HEK293 (cell line): ENCODE data around the gene RAB11A.

ENCODE experiments used
- KLF16 ChIP-seq: fragments of 450-650 bp; formaldehyde crosslinking; IDR thresholded peaks from 2 replicates; pipeline ENCODE4 v1.5.1; 2017; ENCODE audit warnings: missing biosample characterization, missing genetic modification characterization
- ZBTB10 ChIP-seq: fragments of 450-650 bp; formaldehyde crosslinking; IDR thresholded peaks from 2 replicates; pipeline ENCODE4 v1.5.1; 2016; ENCODE audit warnings: missing biosample characterization, missing genetic modification characterization
- ZBTB11 ChIP-seq: fragments of 450-650 bp; formaldehyde crosslinking; conservative IDR thresholded peaks from 2 replicates; pipeline ENCODE4 v1.5.1; 2016; ENCODE audit warnings: low read depth, missing biosample characterization, missing genetic modification characterization
- ZFP3 ChIP-seq: fragments of 450-650 bp; formaldehyde crosslinking; IDR thresholded peaks from 2 replicates; pipeline ENCODE4 v1.5.1; 2016; ENCODE audit warnings: low read depth, missing biosample characterization, missing genetic modification characterization
- ZFP37 ChIP-seq: fragments of 450-650 bp; formaldehyde crosslinking; IDR thresholded peaks from 2 replicates; pipeline ENCODE4 v1.5.1; 2016; ENCODE audit warnings: missing biosample characterization, missing genetic modification characterization
- ZFP41 ChIP-seq: fragments of 450-650 bp; formaldehyde crosslinking; IDR thresholded peaks from 2 replicates; pipeline ENCODE4 v1.5.1; 2016; ENCODE audit warnings: missing biosample characterization, missing genetic modification characterization, borderline replicate concordance
- ZNF155 ChIP-seq: fragments of 450-650 bp; formaldehyde crosslinking; IDR thresholded peaks from 2 replicates; pipeline ENCODE4 v1.5.1; 2016; ENCODE audit warnings: missing biosample characterization, missing genetic modification characterization
- ZNF202 ChIP-seq: fragments of 450-650 bp; formaldehyde crosslinking; IDR thresholded peaks from 2 replicates; pipeline ENCODE4 v1.5.1; 2016; ENCODE audit warnings: missing biosample characterization, missing genetic modification characterization, borderline replicate concordance
- ZNF311 ChIP-seq: fragments of 450-650 bp; formaldehyde crosslinking; IDR thresholded peaks from 2 replicates; pipeline ENCODE4 v1.5.1; 2017; ENCODE audit warnings: missing biosample characterization, missing genetic modification characterization, borderline replicate concordance
- ZNF398 ChIP-seq: fragments of 450-650 bp; formaldehyde crosslinking; IDR thresholded peaks from 2 replicates; pipeline ENCODE4 v1.5.1; 2017; ENCODE audit warnings: missing biosample characterization, missing genetic modification characterization
- ZNF529 ChIP-seq: fragments of 450-650 bp; formaldehyde crosslinking; IDR thresholded peaks from 2 replicates; pipeline ENCODE4 v1.5.1; 2017; ENCODE audit warnings: missing genetic modification characterization, missing biosample characterization; ENCODE audit not compliant: insufficient replicate concordance
- ZNF561 ChIP-seq: fragments of 450-650 bp; IDR thresholded peaks from 2 replicates; pipeline ENCODE4 v1.5.1; 2018; ENCODE audit warnings: missing biosample characterization, missing genetic modification characterization, borderline replicate concordance
- ZNF707 ChIP-seq: fragments of 450-650 bp; formaldehyde crosslinking; IDR thresholded peaks from 2 replicates; pipeline ENCODE4 v1.5.1; 2016; ENCODE audit warnings: missing biosample characterization, missing genetic modification characterization
- TF ChIP-seq, protein P1 (sequence below): IDR thresholded peaks from 2 replicates; pipeline ENCODE4 v1.6.1; 2011; ENCODE audit warnings: mild to moderate bottlenecking, low read depth, low read length, borderline replicate concordance
- TF ChIP-seq, protein P2 (sequence below): fragments of 450-650 bp; formaldehyde crosslinking; IDR thresholded peaks from 2 replicates; pipeline ENCODE4 v1.5.1; 2016; ENCODE audit warnings: missing biosample characterization, missing genetic modification characterization, borderline replicate concordance
- TF ChIP-seq, protein P3 (sequence below): fragments of 450-650 bp; formaldehyde crosslinking; IDR thresholded peaks from 2 replicates; pipeline ENCODE4 v1.5.1; 2016; ENCODE audit warnings: missing biosample characterization, missing genetic modification characterization
- TF ChIP-seq, protein P4 (sequence below): fragments of 450-650 bp; formaldehyde crosslinking; IDR thresholded peaks from 2 replicates; pipeline ENCODE4 v1.5.1; 2016; ENCODE audit warnings: missing biosample characterization, missing genetic modification characterization
- TF ChIP-seq, protein P5 (sequence below): fragments of 450-650 bp; formaldehyde crosslinking; IDR thresholded peaks from 2 replicates; pipeline ENCODE4 v1.5.1; 2016; ENCODE audit warnings: missing biosample characterization, missing genetic modification characterization

Gene RAB11A

GRCh38 chr15:65869126-65869953 is at the start of gene RAB11A (continued):
- TF ChIP-seq, protein P1, sequence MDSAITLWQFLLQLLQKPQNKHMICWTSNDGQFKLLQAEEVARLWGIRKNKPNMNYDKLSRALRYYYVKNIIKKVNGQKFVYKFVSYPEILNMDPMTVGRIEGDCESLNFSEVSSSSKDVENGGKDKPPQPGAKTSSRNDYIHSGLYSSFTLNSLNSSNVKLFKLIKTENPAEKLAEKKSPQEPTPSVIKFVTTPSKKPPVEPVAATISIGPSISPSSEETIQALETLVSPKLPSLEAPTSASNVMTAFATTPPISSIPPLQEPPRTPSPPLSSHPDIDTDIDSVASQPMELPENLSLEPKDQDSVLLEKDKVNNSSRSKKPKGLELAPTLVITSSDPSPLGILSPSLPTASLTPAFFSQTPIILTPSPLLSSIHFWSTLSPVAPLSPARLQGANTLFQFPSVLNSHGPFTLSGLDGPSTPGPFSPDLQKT, result peak; percentile 73; the same call in 1 of the 2 replicates
- TF ChIP-seq, protein P2, sequence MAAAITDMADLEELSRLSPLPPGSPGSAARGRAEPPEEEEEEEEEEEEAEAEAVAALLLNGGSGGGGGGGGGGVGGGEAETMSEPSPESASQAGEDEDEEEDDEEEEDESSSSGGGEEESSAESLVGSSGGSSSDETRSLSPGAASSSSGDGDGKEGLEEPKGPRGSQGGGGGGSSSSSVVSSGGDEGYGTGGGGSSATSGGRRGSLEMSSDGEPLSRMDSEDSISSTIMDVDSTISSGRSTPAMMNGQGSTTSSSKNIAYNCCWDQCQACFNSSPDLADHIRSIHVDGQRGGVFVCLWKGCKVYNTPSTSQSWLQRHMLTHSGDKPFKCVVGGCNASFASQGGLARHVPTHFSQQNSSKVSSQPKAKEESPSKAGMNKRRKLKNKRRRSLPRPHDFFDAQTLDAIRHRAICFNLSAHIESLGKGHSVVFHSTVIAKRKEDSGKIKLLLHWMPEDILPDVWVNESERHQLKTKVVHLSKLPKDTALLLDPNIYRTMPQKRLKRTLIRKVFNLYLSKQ, result no peak
- TF ChIP-seq ZNF561 (tag by site-specific recombination), result peak; percentile 98
- no peak for TF ChIP-seq ZNF529 (tag by site-specific recombination)
- no peak for TF ChIP-seq ZNF202
- no peak for TF ChIP-seq ZNF311 (tag by site-specific recombination)
- peak; percentile 81; the same call in 1 of the 2 replicates for TF ChIP-seq ZFP41 (tag by site-specific recombination)
- peak; percentile 100 for TF ChIP-seq KLF16 (tag by site-specific recombination)
- TF ChIP-seq, protein P3, sequence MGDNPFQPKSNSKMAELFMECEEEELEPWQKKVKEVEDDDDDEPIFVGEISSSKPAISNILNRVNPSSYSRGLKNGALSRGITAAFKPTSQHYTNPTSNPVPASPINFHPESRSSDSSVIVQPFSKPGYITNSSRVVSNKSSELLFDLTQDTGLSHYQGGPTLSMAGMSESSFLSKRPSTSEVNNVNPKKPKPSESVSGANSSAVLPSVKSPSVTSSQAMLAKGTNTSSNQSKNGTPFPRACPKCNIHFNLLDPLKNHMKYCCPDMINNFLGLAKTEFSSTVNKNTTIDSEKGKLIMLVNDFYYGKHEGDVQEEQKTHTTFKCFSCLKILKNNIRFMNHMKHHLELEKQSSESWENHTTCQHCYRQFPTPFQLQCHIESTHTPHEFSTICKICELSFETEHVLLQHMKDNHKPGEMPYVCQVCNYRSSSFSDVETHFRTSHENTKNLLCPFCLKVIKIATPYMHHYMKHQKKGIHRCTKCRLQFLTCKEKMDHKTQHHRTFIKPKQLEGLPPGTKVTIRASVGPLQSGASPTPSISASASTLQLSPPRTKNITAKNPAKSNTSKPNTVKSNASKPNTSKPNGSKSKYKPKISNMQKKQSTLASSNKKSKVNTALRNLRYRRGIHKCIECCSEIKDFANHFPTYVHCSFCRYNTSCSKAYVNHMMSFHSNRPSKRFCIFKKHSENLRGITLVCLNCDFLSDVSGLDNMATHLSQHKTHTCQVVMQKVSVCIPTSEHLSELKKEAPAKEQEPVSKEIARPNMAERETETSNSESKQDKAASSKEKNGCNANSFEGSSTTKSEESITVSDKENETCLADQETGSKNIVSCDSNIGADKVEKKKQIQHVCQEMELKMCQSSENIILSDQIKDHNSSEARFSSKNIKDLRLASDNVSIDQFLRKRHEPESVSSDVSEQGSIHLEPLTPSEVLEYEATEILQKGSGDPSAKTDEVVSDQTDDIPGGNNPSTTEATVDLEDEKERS (tag by site-specific recombination), result 0 out of 2 replicates have a peak, but pooled peaks have one; percentile 17
- TF ChIP-seq ZNF707 (tag by site-specific recombination), result no peak
- TF ChIP-seq ZNF398, result no peak
- TF ChIP-seq ZNF155, result no peak
- no peak for TF ChIP-seq ZFP3
- TF ChIP-seq ZBTB11, result peak; percentile 98
- TF ChIP-seq, protein P4, sequence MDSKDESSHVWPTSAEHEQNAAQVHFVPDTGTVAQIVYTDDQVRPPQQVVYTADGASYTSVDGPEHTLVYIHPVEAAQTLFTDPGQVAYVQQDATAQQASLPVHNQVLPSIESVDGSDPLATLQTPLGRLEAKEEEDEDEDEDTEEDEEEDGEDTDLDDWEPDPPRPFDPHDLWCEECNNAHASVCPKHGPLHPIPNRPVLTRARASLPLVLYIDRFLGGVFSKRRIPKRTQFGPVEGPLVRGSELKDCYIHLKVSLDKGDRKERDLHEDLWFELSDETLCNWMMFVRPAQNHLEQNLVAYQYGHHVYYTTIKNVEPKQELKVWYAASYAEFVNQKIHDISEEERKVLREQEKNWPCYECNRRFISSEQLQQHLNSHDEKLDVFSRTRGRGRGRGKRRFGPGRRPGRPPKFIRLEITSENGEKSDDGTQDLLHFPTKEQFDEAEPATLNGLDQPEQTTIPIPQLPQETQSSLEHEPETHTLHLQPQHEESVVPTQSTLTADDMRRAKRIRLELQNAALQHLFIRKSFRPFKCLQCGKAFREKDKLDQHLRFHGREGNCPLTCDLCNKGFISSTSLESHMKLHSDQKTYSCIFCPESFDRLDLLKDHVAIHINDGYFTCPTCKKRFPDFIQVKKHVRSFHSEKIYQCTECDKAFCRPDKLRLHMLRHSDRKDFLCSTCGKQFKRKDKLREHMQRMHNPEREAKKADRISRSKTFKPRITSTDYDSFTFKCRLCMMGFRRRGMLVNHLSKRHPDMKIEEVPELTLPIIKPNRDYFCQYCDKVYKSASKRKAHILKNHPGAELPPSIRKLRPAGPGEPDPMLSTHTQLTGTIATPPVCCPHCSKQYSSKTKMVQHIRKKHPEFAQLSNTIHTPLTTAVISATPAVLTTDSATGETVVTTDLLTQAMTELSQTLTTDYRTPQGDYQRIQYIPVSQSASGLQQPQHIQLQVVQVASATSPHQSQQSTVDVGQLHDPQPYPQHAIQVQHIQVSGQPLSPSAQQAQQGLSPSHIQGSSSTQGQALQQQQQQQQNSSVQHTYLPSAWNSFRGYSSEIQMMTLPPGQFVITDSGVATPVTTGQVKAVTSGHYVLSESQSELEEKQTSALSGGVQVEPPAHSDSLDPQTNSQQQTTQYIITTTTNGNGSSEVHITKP, result peak; percentile 94
- TF ChIP-seq ZBTB10, result peak; percentile 82
- TF ChIP-seq ZFP37 (tag by site-specific recombination), result peak; percentile 69
- TF ChIP-seq, protein P5, sequence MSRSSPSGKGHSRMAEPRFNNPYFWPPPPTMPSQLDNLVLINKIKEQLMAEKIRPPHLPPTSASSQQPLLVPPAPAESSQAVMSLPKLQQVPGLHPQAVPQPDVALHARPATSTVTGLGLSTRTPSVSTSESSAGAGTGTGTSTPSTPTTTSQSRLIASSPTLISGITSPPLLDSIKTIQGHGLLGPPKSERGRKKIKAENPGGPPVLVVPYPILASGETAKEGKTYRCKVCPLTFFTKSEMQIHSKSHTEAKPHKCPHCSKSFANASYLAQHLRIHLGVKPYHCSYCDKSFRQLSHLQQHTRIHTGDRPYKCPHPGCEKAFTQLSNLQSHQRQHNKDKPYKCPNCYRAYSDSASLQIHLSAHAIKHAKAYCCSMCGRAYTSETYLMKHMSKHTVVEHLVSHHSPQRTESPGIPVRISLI (tag by site-specific recombination), result no peak
